Endothelial cell of umbilical vein (primary cell): ENCODE results near the gene SCN1B.

ENCODE experiments used
- CTCF ChIP-seq, 2 donors: IDR thresholded peaks; 1 replicate in 1 of 2; 2 replicates in 1 of 2; pipeline ENCODE4 v1.5.1; 2011; ENCODE audit warnings: low read length in 2 of 2, mild to moderate bottlenecking in 2 of 2, moderate library complexity in 2 of 2, control low read depth in 1 of 2, inconsistent platforms in 1 of 2, low read depth in 1 of 2; ENCODE audit not compliant: insufficient read depth in 1 of 2; ENCODE audit errors: extremely low read depth in 1 of 2
- JUN ChIP-seq: IDR thresholded peaks from 2 replicates; pipeline ENCODE4 v1.6.1; 2011; ENCODE audit warnings: borderline replicate concordance, low read depth; ENCODE audit not compliant: insufficient read length, insufficient read depth
- MAX ChIP-seq: IDR thresholded peaks from 2 replicates; pipeline ENCODE4 v1.6.1; 2011; ENCODE audit not compliant: insufficient read depth, insufficient read length
- MYC ChIP-seq: IDR thresholded peaks from one replicate; pipeline ENCODE4 v1.6.1; 2011; ENCODE audit warnings: mild to moderate bottlenecking, low read depth, low read length
- POLR2AphosphoS5 ChIP-seq: IDR thresholded peaks from 2 replicates; pipeline ENCODE4 v1.6.1; 2012; ENCODE audit warnings: low read depth, mild to moderate bottlenecking, control low read depth, low read length, moderate library complexity; ENCODE audit not compliant: insufficient read depth

- TF ChIP-seq MYC: no peak
- TF ChIP-seq CTCF (IDR thresholded peaks at IDR 0.05; ENCODE audit: extremely low read depth in 1 of 2, insufficient read depth in 1 of 2, low read depth in 1 of 2, low read length in 2 of 2): no peak
- no peak for TF ChIP-seq POLR2AphosphoS5
- no peak for TF ChIP-seq JUN
- no peak for TF ChIP-seq MAX
Observed at GRCh38 chr19:34990578-34991192, 39.6 kb upstream of the SCN1B start.
